Endothelial cell of umbilical vein (primary cell): ENCODE measurements around the gene PPP1R16B. TPM values are rescaled to one million over a fixed set of nuclear protein-coding genes. Genes with fewer than 3 reads are reported as not detected.

Experiments
- BruUV-seq: library from RNA; stranded (reverse); fragments of 400-500 nt; replicated peaks from 2 replicates; lab custom pipeline; 2021; lab: Mats Ljungman, UMichigan
- CTCF ChIA-PET: fragments of 300-600, 350-600 bp; sonication (Branson Sonifier 250); formaldehyde crosslinking; loops from one replicate; lab custom pipeline; 2021; ENCODE audit warnings: antibody characterized with exemption, inconsistent platforms; lab: Charles Lee
- POLR2A ChIA-PET: fragments of 300-600, 350-600 bp; sonication (Branson Sonifier 250); formaldehyde crosslinking; loops from one replicate; lab custom pipeline; 2021; ENCODE audit warnings: antibody characterized with exemption, inconsistent platforms; lab: Charles Lee
- DNase-seq: peaks from one replicate; pipeline ENCODE4 v3.0.0-alpha.2; 2011; ENCODE audit warnings: low read depth, low spot score
- FAIRE-seq: peaks from 2 replicates; lab custom pipeline; 2011; peaks lifted over from hg19 to GRCh38; lab: Jason Lieb, UNC
- H2AFZ ChIP-seq: 2 replicates; pipeline ENCODE4 v1.6.0; 2012; ENCODE audit warnings: low read depth, low read length, control low read depth, inconsistent platforms
- H3K27ac ChIP-seq: 2 replicates; pipeline ENCODE4 v1.5.1; 2011; ENCODE audit warnings: low read depth, mild to moderate bottlenecking, control low read depth, low read length, moderate library complexity; ENCODE audit not compliant: insufficient read depth
- H3K27me3 ChIP-seq, 2 experiments: 2 replicates each; pipeline versions ENCODE4 v1.6.0 to v1.6.1; 2011; ENCODE audit warnings: low read length in 2 of 2, mixed read lengths in 1 of 2; ENCODE audit not compliant: control insufficient read depth in 2 of 2, insufficient read depth in 2 of 2
- H3K36me3 ChIP-seq, 2 experiments: 2 replicates in 1 of 2; 3 replicates in 1 of 2; pipeline ENCODE4 v1.5.1; 2011; ENCODE audit warnings: low read length in 2 of 2, mild to moderate bottlenecking in 1 of 2, moderate library complexity in 1 of 2; ENCODE audit not compliant: control insufficient read depth in 2 of 2, insufficient read depth in 2 of 2; ENCODE audit errors: extremely low read depth in 1 of 2
- H3K4me1 ChIP-seq: 3 replicates; pipeline ENCODE4 v1.5.1; 2011; ENCODE audit warnings: mild to moderate bottlenecking, low read length; ENCODE audit not compliant: control insufficient read depth, insufficient read depth; ENCODE audit errors: extremely low read depth
- H3K4me2 ChIP-seq: 2 replicates; pipeline ENCODE4 v1.6.1; 2011; ENCODE audit warnings: low read length, control low read depth, mixed read lengths; ENCODE audit not compliant: insufficient read depth
- H3K4me3 ChIP-seq, 3 experiments: fragments of 200-600 bp in 1 of 3; sonication (generic), shearing (Covaris generic) in 1 of 3; replicated peaks in 1 of 3; 2 replicates each; pipeline ENCODE4 v1.5.1; 2011 to 2016; ENCODE audit warnings: control low read depth in 3 of 3, low read length in 3 of 3, mild to moderate bottlenecking in 2 of 3, inconsistent platforms in 1 of 3, low read depth in 1 of 3, moderate library complexity in 1 of 3; ENCODE audit not compliant: insufficient read depth in 1 of 3
- H3K79me2 ChIP-seq: 2 replicates; pipeline ENCODE4 v1.6.0; 2012; ENCODE audit warnings: low read length, inconsistent platforms; ENCODE audit not compliant: control insufficient read depth, insufficient read depth
- H3K9ac ChIP-seq: replicated peaks from 2 replicates; pipeline ENCODE3; 2011; ENCODE audit warnings: low read length, control low read depth; ENCODE audit not compliant: insufficient read depth; ENCODE audit errors: extremely low read depth
- H3K9me1 ChIP-seq: replicated peaks from 3 replicates; pipeline ENCODE4 v1.6.0; 2011; ENCODE audit warnings: mild to moderate bottlenecking, low read length; ENCODE audit not compliant: control insufficient read depth, insufficient read depth; ENCODE audit errors: extremely low read depth
- H3K9me3 ChIP-seq: replicated peaks from 2 replicates; pipeline ENCODE4 v1.5.1; 2012; ENCODE audit warnings: low read length, inconsistent platforms; ENCODE audit not compliant: control insufficient read depth, insufficient read depth
- H4K20me1 ChIP-seq: replicated peaks from 2 replicates; pipeline ENCODE3; 2011; ENCODE audit warnings: mild to moderate bottlenecking, low read length; ENCODE audit not compliant: control insufficient read depth, insufficient read depth; ENCODE audit errors: extremely low read depth
- EZH2 ChIP-seq: IDR thresholded peaks from 2 replicates; pipeline ENCODE4 v1.6.1; 2012; ENCODE audit warnings: borderline replicate concordance, low read depth, mild to moderate bottlenecking, moderate library complexity, low read length, inconsistent platforms; ENCODE audit not compliant: severe bottlenecking
- FOS ChIP-seq: IDR thresholded peaks from 2 replicates; pipeline ENCODE4 v1.6.1; 2011; ENCODE audit warnings: mild to moderate bottlenecking, low read length, moderate library complexity, borderline replicate concordance; ENCODE audit not compliant: insufficient read depth
- GATA2 ChIP-seq: IDR thresholded peaks from 2 replicates; pipeline ENCODE4 v1.7.0; 2011; ENCODE audit warnings: low read depth, mild to moderate bottlenecking, moderate library complexity, mixed read lengths, low read length; ENCODE audit not compliant: insufficient read length, insufficient read depth
- JUN ChIP-seq: IDR thresholded peaks from 2 replicates; pipeline ENCODE4 v1.6.1; 2011; ENCODE audit warnings: borderline replicate concordance, low read depth; ENCODE audit not compliant: insufficient read length, insufficient read depth
- MYC ChIP-seq: IDR thresholded peaks from one replicate; pipeline ENCODE4 v1.6.1; 2011; ENCODE audit warnings: mild to moderate bottlenecking, low read depth, low read length
- dilution Hi-C: fragments of 300-500 bp; cut with MboI; formaldehyde crosslinking; loops from one replicate; pipeline ENCODE4 v1.15.0; 2019; ENCODE audit warnings: low sequenced_read_pairs; ENCODE audit not compliant: extremely low pct_ligation_motif_present
- intact Hi-C: fragments of 100-400 bp; cut with micrococcal nuclease; formaldehyde crosslinking; loops from one replicate; pipeline ENCODE4 v1.10.0; 2022
- polyA plus RNA-seq, 4 experiments: library from polyadenylated mRNA; depleted of rRNA in 3 of 4; stranded (reverse) in 3 of 4; unstranded in 1 of 4; fragments of >200 nt; gene quantifications; 2 replicates each; pipeline versions ENCODE4 v1.2.1 to v1.2.3, GENCODE V29; 2011 to 2012; ENCODE audit warnings: missing spikeins in 1 of 4
- total RNA-seq: library from RNA; stranded (reverse); gene quantifications from 2 replicates; pipeline ENCODE4 v1.2.3, GENCODE V29; 2021
- TF ChIP-seq, protein P1 (sequence below), 2 donors: IDR thresholded peaks; 1 replicate in 1 of 2; 2 replicates in 1 of 2; pipeline ENCODE4 v1.5.1; 2011; ENCODE audit warnings: low read length in 2 of 2, mild to moderate bottlenecking in 2 of 2, moderate library complexity in 2 of 2, control low read depth in 1 of 2, inconsistent platforms in 1 of 2, low read depth in 1 of 2; ENCODE audit not compliant: insufficient read depth in 1 of 2; ENCODE audit errors: extremely low read depth in 1 of 2

The PPP1R16B gene
- total and polyA plus RNA-seq, 2 donors (not counting 3 experiments of a cell fraction or from before 2014, with no cell fraction given): 34.7 to 68.1 TPM

GRCh38 chr20:38836991-38837390, 31.5 kb downstream of the PPP1R16B start:
- Histone ChIP-seq H4K20me1 (peaks cover 4% of the 10 kb centered on the region), H3K9me1 (no peaks in the 10 kb centered on the region), H2AFZ (no peak overlapping the region), H3K9ac (no peak overlapping the region), H3K36me3 (peaks cover 2 to 20% of the 10 kb centered on the region in 2 experiments), H3K79me2 (no peaks in the 10 kb centered on the region), H3K4me3 (no peak overlapping the region), H3K4me2 (no peak overlapping the region), H3K27ac (no peak overlapping the region), H3K9me3 (no peaks in the 10 kb centered on the region), H3K27me3 (no peaks in the 10 kb centered on the region), H3K4me1 (peaks cover 4% of the 10 kb centered on the region)
- POLR2A ChIA-PET: no interaction called here
- CTCF ChIA-PET: interaction anchor here (1.4 kb wide), 1 partner anchor 56 kb away, joined by 3 read pairs; no protein-coding TSS in a partner anchor
- FAIRE-seq (no peak), DNase-seq (no peak)
- BruUV-seq: no TSS peak
- dilution Hi-C loops (no loop called here), intact Hi-C loops (no loop called here)
- no peak for TF ChIP-seq EZH2
- no peak for TF ChIP-seq GATA2
- TF ChIP-seq MYC: no peak
- TF ChIP-seq, protein P1, sequence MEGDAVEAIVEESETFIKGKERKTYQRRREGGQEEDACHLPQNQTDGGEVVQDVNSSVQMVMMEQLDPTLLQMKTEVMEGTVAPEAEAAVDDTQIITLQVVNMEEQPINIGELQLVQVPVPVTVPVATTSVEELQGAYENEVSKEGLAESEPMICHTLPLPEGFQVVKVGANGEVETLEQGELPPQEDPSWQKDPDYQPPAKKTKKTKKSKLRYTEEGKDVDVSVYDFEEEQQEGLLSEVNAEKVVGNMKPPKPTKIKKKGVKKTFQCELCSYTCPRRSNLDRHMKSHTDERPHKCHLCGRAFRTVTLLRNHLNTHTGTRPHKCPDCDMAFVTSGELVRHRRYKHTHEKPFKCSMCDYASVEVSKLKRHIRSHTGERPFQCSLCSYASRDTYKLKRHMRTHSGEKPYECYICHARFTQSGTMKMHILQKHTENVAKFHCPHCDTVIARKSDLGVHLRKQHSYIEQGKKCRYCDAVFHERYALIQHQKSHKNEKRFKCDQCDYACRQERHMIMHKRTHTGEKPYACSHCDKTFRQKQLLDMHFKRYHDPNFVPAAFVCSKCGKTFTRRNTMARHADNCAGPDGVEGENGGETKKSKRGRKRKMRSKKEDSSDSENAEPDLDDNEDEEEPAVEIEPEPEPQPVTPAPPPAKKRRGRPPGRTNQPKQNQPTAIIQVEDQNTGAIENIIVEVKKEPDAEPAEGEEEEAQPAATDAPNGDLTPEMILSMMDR (IDR thresholded peaks at IDR 0.05; ENCODE audit: extremely low read depth in 1 of 2, insufficient read depth in 1 of 2, low read depth in 1 of 2, low read length in 2 of 2): no peak
- no peak for TF ChIP-seq FOS
- TF ChIP-seq JUN: no peak
